Lung microvascular endothelial cell (primary cell): ENCODE data around the gene ATP7B. TPM values are rescaled to one million over a fixed set of nuclear protein-coding genes. Genes with fewer than 3 reads are reported as not detected.
"Not testable (repeated sequence)": the region's sequence is repeated elsewhere in the genome, so short reads cannot be mapped to it uniquely, and the experiment has no call there.

Experiments used
- DNase-seq, 2 donors: peaks; one replicate each; pipeline versions ENCODE4 v3.0.0 to v3.0.0-alpha.2; 2010; ENCODE audit warnings: low read depth in 2 of 2
- total RNA-seq: library from RNA; depleted of rRNA; stranded (reverse); fragments of >200 nt; gene quantifications from 2 replicates; pipeline ENCODE4 v1.2.1, GENCODE V29; 2014

Gene ATP7B
- total RNA-seq: 4.6 TPM in 2 replicates

DNA sequence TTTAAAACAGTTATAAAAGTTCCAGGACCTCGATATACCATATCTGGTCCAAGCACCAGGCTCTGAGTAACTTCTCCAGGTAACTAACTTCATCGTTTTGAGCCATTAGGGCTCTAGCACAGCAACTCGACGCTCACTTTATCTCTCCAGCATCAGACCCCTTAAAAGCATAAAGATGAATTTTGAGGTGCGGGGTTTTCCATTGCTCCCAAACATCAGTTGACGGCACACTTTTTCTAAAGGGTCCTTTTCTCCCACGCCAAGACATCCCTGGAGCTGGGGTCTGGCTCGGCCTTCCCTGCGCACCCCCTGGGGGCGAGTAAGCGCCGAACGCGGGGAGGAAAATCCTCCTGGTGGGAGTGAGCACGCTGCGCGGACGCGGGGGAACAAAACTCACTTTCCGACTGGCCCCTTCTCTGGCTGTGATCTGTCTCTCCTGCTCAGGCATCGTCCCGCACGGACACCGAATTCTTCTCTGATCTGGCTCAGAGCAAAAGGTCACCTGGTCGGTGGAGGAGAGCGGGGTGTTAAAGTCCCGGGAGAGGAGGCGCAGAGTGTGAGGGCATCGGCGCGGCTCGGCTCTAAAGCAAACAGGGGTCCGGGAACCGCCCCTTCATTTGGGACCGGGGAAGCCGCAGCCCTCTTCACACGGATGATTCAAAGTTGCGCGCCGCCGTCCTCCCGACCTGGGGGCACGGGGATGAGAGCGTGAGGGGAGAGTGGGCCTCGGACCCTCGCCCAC is at the start of gene ATP7B:
TSS of gene ATP7B (minus strand) at position 561 of the 742 bp plus-strand sequence. CDS start at position 448, 113 bp downstream.
- DNase-seq: peak; percentile 16 to 33

GRCh38 chr13:52053460-52053859 is 42.2 kb upstream of the ATP7B start:
- no peak for DNase-seq

DNA sequence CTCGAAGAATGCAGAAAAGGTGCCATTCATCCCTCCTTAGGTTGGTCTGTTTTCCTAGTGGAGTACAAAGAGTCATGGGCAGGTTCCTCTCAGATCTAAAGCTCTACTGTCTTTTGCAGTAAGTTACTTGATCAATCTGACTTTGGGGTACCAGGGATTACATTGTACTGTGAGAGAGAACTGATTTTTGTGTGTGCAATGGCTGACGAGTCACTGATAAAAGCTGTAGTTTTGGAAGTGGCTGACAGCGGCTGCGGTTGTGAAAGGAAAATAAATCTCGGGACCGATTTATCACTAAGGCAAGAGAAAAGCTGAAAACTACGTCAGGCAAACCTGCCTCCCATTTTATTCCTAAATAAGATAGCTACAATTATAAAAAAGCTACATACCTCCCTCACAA is 40.1 kb upstream of the ATP7B start:
- no peak for DNase-seq

DNA sequence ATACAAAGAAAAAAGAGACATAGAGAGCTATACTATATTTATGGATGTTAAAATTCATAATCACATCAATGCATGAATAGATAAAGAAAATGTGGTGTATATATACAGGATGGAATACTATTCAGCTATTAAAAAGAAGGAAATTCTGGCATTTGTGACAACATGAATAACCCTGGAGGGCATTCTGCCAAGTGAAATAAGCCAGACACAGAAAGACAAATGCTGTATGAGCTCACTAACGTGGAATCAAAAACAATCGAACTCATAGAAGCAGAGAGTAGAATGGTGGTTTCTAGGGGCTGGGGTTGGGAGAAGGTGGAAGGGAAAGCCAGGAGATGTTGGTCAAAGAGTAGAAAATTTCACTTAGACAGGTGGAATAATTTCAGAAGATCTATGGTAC is 37.3 kb upstream of the ATP7B start:
- peak; percentile 6 to 69 for DNase-seq

GRCh38 chr13:52047463-52047862 is 36.2 kb upstream of the ATP7B start:
- no peak for DNase-seq

GRCh38 chr13:52043675-52044074 is 32.4 kb upstream of the ATP7B start:
- DNase-seq: no peak

- no peak for DNase-seq
These were observed 24.8 kb upstream of the ATP7B start for GRCh38 chr13:52036037-52036436.

DNA sequence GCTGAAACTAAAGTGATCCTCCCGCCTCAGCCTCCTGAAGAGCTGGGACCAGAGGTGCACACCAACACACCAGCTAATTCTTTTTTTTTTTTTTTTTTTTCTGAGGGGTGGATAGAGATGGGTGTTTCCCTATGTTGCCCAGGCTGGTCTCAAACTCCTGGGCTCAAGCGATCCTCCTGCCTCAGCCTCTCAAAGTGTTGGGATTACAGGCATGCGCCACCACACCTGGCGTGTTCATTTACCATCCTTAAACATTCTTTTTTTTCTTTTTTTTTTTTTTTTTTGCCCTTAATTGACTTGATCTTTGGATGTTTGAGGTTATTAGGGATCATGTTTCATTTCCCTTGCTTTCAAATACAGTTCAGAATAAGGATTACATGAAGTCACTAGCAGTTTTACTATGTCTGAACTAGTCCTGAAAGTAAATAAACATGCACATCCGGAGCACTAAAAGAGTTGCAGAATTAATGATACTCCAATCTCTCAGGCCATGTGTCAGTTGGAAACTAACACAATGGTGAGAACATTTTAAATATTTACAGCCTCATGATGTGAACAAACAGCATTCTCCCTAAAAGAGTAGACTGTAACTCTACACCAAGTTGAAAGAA is 23.5 kb upstream of the ATP7B start:
- DNase-seq: peak in 1 of 2 donors; percentile 46

DNA sequence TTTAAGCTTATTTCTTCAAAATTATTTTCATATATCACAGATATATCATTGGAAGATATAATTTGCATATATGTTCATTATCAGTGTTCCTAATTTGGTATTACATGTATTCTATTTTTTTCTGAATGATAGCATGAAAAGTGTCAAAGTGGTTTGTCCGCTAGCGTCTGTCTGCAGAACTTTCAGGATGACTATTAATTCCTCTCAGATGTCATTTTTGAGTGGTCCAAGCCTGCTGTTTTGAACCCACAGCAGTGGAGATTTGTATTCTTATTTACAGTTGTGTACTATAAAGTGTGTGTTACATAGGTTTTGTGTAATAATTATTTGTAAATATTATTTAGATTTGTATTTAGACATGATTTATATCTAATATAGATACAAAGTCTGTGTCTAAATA is 21.8 kb upstream of the ATP7B start:
- DNase-seq: no peak

DNA sequence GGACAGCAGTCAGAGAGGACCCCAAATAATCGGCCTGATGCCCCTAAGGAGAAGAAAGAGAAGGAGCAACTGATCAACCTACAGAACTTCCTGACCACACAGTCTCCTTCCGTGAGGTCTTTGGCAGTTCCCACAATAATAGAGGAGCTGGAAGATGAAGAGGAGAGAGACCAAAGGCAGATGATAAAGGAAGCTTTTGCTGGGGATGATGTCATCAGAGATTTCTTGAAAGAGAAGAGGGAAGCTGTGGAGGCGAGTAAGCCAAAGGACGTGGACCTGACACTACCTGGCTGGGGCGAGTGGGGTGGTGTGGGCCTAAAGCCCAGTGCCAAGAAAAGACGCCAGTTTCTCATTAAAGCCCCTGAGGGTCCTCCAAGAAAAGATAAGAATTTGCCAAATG is 19.2 kb upstream of the ATP7B start:
- DNase-seq: not testable (repeated sequence)

DNA sequence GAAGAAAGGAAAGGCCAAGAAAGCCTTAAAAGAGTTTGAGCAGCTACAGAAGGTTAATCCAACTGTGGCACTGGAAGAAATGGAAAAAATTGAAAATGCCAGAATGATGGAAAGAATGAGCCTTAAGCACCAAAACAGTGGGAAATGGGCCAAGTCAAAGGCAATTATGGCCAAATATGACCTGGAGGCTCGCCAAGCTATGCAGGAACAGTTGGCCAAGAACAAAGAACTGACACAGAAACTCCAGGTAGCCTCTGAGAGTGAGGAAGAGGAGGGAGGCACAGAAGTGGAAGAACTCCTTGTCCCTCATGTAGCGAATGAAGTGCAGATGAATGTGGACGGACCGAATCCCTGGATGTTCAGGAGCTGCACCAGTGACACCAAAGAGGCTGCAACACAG is 18.3 kb upstream of the ATP7B start:
- peak in 1 of 2 donors; percentile 25 for DNase-seq

- DNase-seq: no peak
These were observed 16.6 kb upstream of the ATP7B start for GRCh38 chr13:52027832-52028231.

GRCh38 chr13:52026246-52026626 is 15.0 kb upstream of the ATP7B start:
- DNase-seq: peak in 1 of 2 donors; percentile 20

- no peak for DNase-seq
These were observed 14.4 kb upstream of the ATP7B start for GRCh38 chr13:52025475-52026245.

- no peak for DNase-seq
These were observed 13.2 kb upstream of the ATP7B start, which contains the start of gene UTP14C for GRCh38 chr13:52024481-52024880. Gene UTP14C, plus strand, starts transcription at chr13:52024691. Its CDS starts 4,114 bp downstream, at chr13:52028805.

- DNase-seq: no peak
These were observed 11.1 kb upstream of the ATP7B start for GRCh38 chr13:52022356-52022755.

GRCh38 chr13:52020191-52020590 is 8.9 kb upstream of the ATP7B start:
- DNase-seq: no peak

DNA sequence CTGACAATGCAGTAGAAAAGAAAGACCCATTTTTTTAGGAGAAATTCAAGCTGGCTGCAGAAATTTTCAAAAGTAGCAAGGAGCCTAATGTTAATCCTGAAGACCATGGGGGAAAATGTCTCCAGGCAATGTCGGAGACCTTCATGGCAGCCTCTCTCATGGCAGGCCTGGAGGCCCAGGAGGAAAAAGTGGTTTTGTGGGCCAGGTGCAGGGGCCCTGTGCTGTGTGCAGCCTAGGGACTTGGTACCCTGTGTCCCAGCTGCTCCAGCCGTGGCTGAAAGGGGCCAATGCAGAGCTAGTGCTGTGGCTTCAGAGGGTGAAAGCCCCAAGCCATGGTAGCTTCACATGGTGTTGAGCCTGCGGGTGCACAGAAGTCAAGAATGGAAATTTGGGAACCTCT is 5.0 kb upstream of the ATP7B start:
- DNase-seq: no peak

- DNase-seq: no peak
These were observed 1.2 kb upstream of the ATP7B start for GRCh38 chr13:52012512-52012836.

DNA sequence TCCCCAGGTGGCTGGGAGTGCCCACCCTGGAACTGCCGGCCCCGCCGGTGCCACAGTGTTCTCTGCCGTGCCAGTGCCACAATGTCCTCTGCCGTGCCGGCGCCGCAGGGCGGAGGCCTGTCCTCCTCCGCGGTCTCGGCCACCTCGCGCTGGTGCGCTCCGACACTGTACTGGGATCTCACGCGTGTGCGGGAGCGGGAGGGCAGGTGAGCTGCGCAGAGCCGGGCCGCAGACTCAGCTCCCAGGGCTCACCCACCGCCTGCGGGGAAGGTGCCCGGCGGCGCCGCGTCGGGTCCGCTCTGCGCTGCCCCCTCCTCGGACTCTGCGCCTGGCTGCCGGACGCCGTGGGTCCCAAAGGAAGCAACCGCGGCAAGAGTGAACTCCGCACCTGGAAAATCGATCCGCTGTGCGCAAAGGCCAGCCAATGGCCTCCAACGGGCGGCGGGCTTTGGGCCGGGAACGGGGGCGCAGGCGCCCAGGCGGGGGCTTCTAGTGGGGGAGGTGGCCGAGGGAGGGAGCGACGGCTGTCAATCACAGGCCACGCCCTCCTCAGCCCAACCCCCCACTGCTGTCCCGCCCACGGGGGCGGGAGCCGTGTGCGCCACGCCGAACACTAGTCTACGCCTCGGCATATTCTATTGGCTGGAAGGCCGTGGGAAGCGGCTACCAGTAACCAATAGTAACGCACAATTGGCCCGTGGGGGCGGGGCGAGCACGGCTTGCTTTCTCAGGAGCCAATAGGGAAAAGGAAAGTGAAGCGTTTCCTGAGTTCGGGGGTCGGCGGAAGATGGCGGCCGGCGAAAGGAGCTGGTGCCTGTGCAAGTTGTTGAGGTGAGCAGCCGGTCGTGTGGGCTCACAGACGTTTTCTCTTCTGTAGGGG is 622 bp upstream of the ATP7B start, which contains the start of gene ALG11:
TSS of gene ALG11 (plus strand) at position 767 of the 880 bp plus-strand sequence. CDS start at position 788, 21 bp downstream.
- peak; percentile 98 to 99 for DNase-seq

DNA sequence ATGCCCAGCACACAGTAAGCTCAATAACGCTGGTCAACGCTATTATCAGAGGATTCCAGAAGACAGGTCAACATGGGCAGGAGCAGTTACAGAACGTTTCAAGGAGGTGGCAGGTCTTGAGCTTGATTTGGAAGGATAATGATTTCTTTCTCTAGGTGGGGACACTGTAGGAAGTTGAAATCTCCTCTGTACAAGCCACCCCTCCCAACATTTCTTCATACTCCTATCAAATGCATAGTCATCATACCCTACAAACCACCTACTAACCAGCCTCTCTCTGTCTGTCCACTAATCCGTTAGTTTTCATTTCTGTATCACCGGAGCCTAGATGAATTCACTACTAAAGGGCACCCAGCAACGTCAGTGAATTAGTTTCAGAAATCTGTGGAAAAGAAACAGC is 1.3 kb downstream of the ATP7B start:
- no peak for DNase-seq
